Adipose tissue (tissue), 3 donors: ENCODE results near the gene FBXL7. TPM values are rescaled to one million over a fixed set of nuclear protein-coding genes. Genes with fewer than 3 reads are reported as not detected.

Experiments used
- H3K27ac ChIP-seq: one replicate; pipeline ENCODE4 v1.5.1; 2013; ENCODE audit warnings: low read depth, low read length
- WGBS, 3 donors: extraction: QIAGEN DNeasy Blood & Tissue Kit; methylation state at CpG; one replicate each; pipeline ENCODE4 v1.1.7; 2013; 5-methylcytosine and 5-hydroxymethylcytosine counted together
- polyA plus RNA-seq, 3 donors: library from polyadenylated mRNA; stranded (reverse); fragments of 200-250 nt; gene quantifications; one replicate each; pipeline ENCODE4 v1.2.3, GENCODE V29; 2013
- donor health status: healthy with polysubstance abuse.
- donor health status: Bipolar disorder and iron deficiency.
- donor health status: healthy.

FBXL7 gene
- polyA plus RNA-seq, 3 donors, result 1.2 to 16.4 (median 8.4) TPM

GRCh38 chr5:15596936-15597335 is 97.0 kb downstream of the FBXL7 start:
- H3K27ac ChIP-seq, result no peak overlapping the region
- 65 to 97% (median 95%) methylated on average over 1 of the region's 1 CpG for WGBS, 3 donors

GRCh38 chr5:15597804-15598203 is 97.8 kb downstream of the FBXL7 start:
- WGBS, 3 donors, result 89 to 98% (median 90%) methylated on average over 1 of the region's 1 CpG

GRCh38 chr5:15598294-15598902 is 98.4 kb downstream of the FBXL7 start:
- H3K27ac ChIP-seq, result no peak overlapping the region
- 61 to 71% (median 69%) methylated on average over 3 of the region's 3 CpGs for WGBS, 3 donors

More at GRCh38 chr5:15597804-15598203, 97.8 kb downstream of the FBXL7 start:
- H3K27ac ChIP-seq, result no peak overlapping the region

GRCh38 chr5:15600035-15600434 is 100.1 kb downstream of the FBXL7 start:
- WGBS, 3 donors, result 68 to 80% (median 76%) methylated on average over 4 of the region's 4 CpGs
- H3K27ac ChIP-seq, result no peak overlapping the region

- WGBS, 3 donors, result 70 to 87% (median 85%) methylated on average over 4 of the region's 4 CpGs
- H3K27ac ChIP-seq, result no peak overlapping the region
These were observed 101.3 kb downstream of the FBXL7 start for GRCh38 chr5:15601274-15601673.

GRCh38 chr5:15601853-15602252 is 101.9 kb downstream of the FBXL7 start:
- WGBS, 3 donors, result 80 to 92% (median 87%) methylated on average over 2 of the region's 2 CpGs
- H3K27ac ChIP-seq, result no peak overlapping the region

- 80 to 87% (median 87%) methylated on average over 2 of the region's 2 CpGs for WGBS, 3 donors
These were observed 105.0 kb downstream of the FBXL7 start for GRCh38 chr5:15604986-15605385.

GRCh38 chr5:15606197-15606596 is 106.2 kb downstream of the FBXL7 start:
- H3K27ac ChIP-seq, result no peak overlapping the region
- WGBS, 3 donors, result 83 to 86% (median 84%) methylated on average over 8 of the region's 8 CpGs

More at GRCh38 chr5:15604986-15605385, 105.0 kb downstream of the FBXL7 start:
- H3K27ac ChIP-seq, result no peak overlapping the region

GRCh38 chr5:15607076-15607475 is 107.1 kb downstream of the FBXL7 start:
- 57 to 65% (median 58%) methylated on average over 2 of the region's 2 CpGs for WGBS, 3 donors
- H3K27ac ChIP-seq, result no peak overlapping the region

- WGBS, 3 donors, result 88 to 96% (median 95%) methylated on average over 3 of the region's 3 CpGs
- H3K27ac ChIP-seq, result no peak overlapping the region
These were observed 109.2 kb downstream of the FBXL7 start for GRCh38 chr5:15609076-15609725.

GRCh38 chr5:15610216-15610615 is 110.2 kb downstream of the FBXL7 start:
- H3K27ac ChIP-seq, result no peak overlapping the region
- WGBS, 3 donors, result 45 to 84% (median 78%) methylated on average over 2 of the region's 2 CpGs

GRCh38 chr5:15611008-15611407 is 111.0 kb downstream of the FBXL7 start:
- WGBS, 3 donors, result 91 to 100% (median 92%) methylated on average over 2 of the region's 2 CpGs
- H3K27ac ChIP-seq, result no peak overlapping the region

- WGBS, 3 donors, result 56 to 83% (median 64%) methylated on average over 1 of the region's 1 CpG
- no peak overlapping the region for H3K27ac ChIP-seq
These were observed 113.1 kb downstream of the FBXL7 start for GRCh38 chr5:15612915-15613635.

- H3K27ac ChIP-seq, result no peak overlapping the region
- 90 to 96% (median 93%) methylated on average over 4 of the region's 4 CpGs for WGBS, 3 donors
These were observed 114.7 kb downstream of the FBXL7 start for GRCh38 chr5:15614679-15615078.

- H3K27ac ChIP-seq, result no peak overlapping the region
- 74 to 77% (median 77%) methylated on average over 6 of the region's 6 CpGs for WGBS, 3 donors
These were observed 115.9 kb downstream of the FBXL7 start for GRCh38 chr5:15615859-15616258.

GRCh38 chr5:15618938-15619337 is 119.0 kb downstream of the FBXL7 start:
- WGBS, 3 donors, result 94 to 98% (median 95%) methylated on average over 10 of the region's 10 CpGs
- H3K27ac ChIP-seq, result no peak overlapping the region

- H3K27ac ChIP-seq, result no peak overlapping the region
- WGBS, 3 donors, result 85 to 87% (median 87%) methylated on average over 11 of the region's 11 CpGs
These were observed 120.5 kb downstream of the FBXL7 start for GRCh38 chr5:15620501-15620900.

- 16 to 44% (median 34%) methylated on average over 1 of the region's 1 CpG for WGBS, 3 donors
- no peak overlapping the region for H3K27ac ChIP-seq
These were observed 121.1 kb downstream of the FBXL7 start for GRCh38 chr5:15621094-15621493.

- no peak overlapping the region for H3K27ac ChIP-seq
- WGBS, 3 donors, result 75 to 97% (median 93%) methylated on average over 2 of the region's 2 CpGs
These were observed 123.8 kb downstream of the FBXL7 start for GRCh38 chr5:15623794-15624193.
